Activated CD4-positive, alpha-beta T cell treated with anti-CD3 and anti-CD28 coated beads for 36 hours (primary cell): Measurements from ENCODE around the gene MELTF. TPM values are rescaled to one million over a fixed set of nuclear protein-coding genes. Genes with fewer than 3 reads are reported as not detected.

Experiments used
- ATAC-seq: fragments of 200-7000 bp; cut with Tn5 transposase; one replicate; pipeline ENCODE4 v1.10.0; 2021; ENCODE audit warnings: mild to moderate bottlenecking, moderate library complexity
- CTCF ChIA-PET: fragments of 350-600 bp; sonication (Branson Sonifier 250); formaldehyde crosslinking; loops from one replicate; lab custom pipeline; 2021; ENCODE audit warnings: antibody characterized with exemption; lab: Charles Lee
- POLR2A ChIA-PET: fragments of 350-600 bp; sonication (Branson Sonifier 250); formaldehyde crosslinking; loops from one replicate; lab custom pipeline; 2021; ENCODE audit warnings: antibody characterized with exemption, inconsistent platforms; lab: Charles Lee
- DNase-seq: peaks from one replicate; pipeline ENCODE4 v3.0.0-alpha.2; 2020
- H3K27ac Mint-ChIP-seq: one replicate; pipeline ENCODE4 v1.8.0; 2021; ENCODE audit warnings: mixed read lengths
- H3K27me3 Mint-ChIP-seq: one replicate; pipeline ENCODE4 v1.8.0; 2021; ENCODE audit warnings: mixed read lengths
- H3K36me3 Mint-ChIP-seq: one replicate; pipeline ENCODE4 v1.8.0; 2021; ENCODE audit warnings: low read depth, mixed read lengths
- H3K4me1 Mint-ChIP-seq: one replicate; pipeline ENCODE4 v1.8.0; 2021; ENCODE audit warnings: mixed read lengths
- H3K4me3 Mint-ChIP-seq: one replicate; pipeline ENCODE4 v1.8.0; 2021; ENCODE audit warnings: mild to moderate bottlenecking, moderate library complexity, mixed read lengths
- H3K9me3 Mint-ChIP-seq: one replicate; pipeline ENCODE4 v1.8.0; 2021; ENCODE audit warnings: low read depth, mixed read lengths
- intact Hi-C, 2 experiments: fragments of 100-400 bp; cut with DNase I in 1 of 2; cut with micrococcal nuclease in 1 of 2; formaldehyde crosslinking; loops; one replicate each; pipeline versions ENCODE4 v1.14.2 to v1.15.1; 2022 to 2024; cut with DNase I, micrococcal nuclease
- total RNA-seq, 2 experiments: library from RNA; stranded (reverse); gene quantifications; one replicate each; pipeline ENCODE4 v1.2.3, GENCODE V29; 2021

The MELTF gene
- total RNA-seq, 2 experiments from 2014 or later = 3.7 to 4.3 TPM

GRCh38 chr3:196996454-196997265, 33.0 kb downstream of the MELTF start:
- POLR2A ChIA-PET = no interaction called here
- peaks cover under 1% of the 10 kb centered on the region for H3K4me1 Mint-ChIP-seq
- no peaks in the 10 kb centered on the region for H3K36me3 Mint-ChIP-seq
- DNase-seq (no peak), ATAC-seq (no peak)
- intact Hi-C loops = no loop called here
- CTCF ChIA-PET = interaction anchor here (0.6 kb wide), 1 partner anchor 56 kb away, joined by 4 read pairs; no protein-coding TSS in a partner anchor
- no peaks in the 10 kb centered on the region for H3K9me3 Mint-ChIP-seq
- no peak overlapping the region for H3K4me3 Mint-ChIP-seq
- H3K27ac Mint-ChIP-seq = no peak overlapping the region
- H3K27me3 Mint-ChIP-seq = no peaks in the 10 kb centered on the region

- DNase-seq (no peak), ATAC-seq (no peak)
- Mint-ChIP-seq H3K4me1 (no peaks in the 10 kb centered on the region), H3K4me3 (no peak overlapping the region), H3K36me3 (no peaks in the 10 kb centered on the region), H3K9me3 (no peaks in the 10 kb centered on the region), H3K27me3 (no peaks in the 10 kb centered on the region), H3K27ac (no peak overlapping the region)
- CTCF ChIA-PET = no interaction called here
- POLR2A ChIA-PET = no interaction called here
- intact Hi-C loops = no loop called here
Observed at GRCh38 chr3:196995646-196996355, 33.8 kb downstream of the MELTF start.

GRCh38 chr3:196995027-196995426, 34.6 kb downstream of the MELTF start:
- H3K27me3 Mint-ChIP-seq = no peaks in the 10 kb centered on the region
- H3K4me1 Mint-ChIP-seq = no peaks in the 10 kb centered on the region
- no peak overlapping the region for H3K4me3 Mint-ChIP-seq
- ATAC-seq (no peak), DNase-seq (no peak)
- intact Hi-C loops = no loop called here
- no peaks in the 10 kb centered on the region for H3K36me3 Mint-ChIP-seq
- H3K9me3 Mint-ChIP-seq = no peaks in the 10 kb centered on the region
- ChIA-PET CTCF (no interaction called here), POLR2A (no interaction called here)
- no peak overlapping the region for H3K27ac Mint-ChIP-seq

GRCh38 chr3:196994056-196994455, 35.6 kb downstream of the MELTF start:
- intact Hi-C loops = no loop called here
- no peak overlapping the region for H3K27ac Mint-ChIP-seq
- POLR2A ChIA-PET = no interaction called here

GRCh38 chr3:196992461-196993065, 37.1 kb downstream of the MELTF start:
- ATAC-seq = no peak
- no peak overlapping the region for H3K4me3 Mint-ChIP-seq
- ChIA-PET POLR2A (no interaction called here), CTCF (interaction anchor here (0.6 to 1.2 kb wide), 4 partner anchors 10 to 265 kb away, joined by 3 to 4 read pairs (median 4); partner anchors contain the start of gene MELTF)
- H3K27ac Mint-ChIP-seq = no peak overlapping the region
- H3K9me3 Mint-ChIP-seq = no peaks in the 10 kb centered on the region
- intact Hi-C loops = no loop called here
- no peaks in the 10 kb centered on the region for H3K27me3 Mint-ChIP-seq
- peak; percentile 3 for DNase-seq
- H3K36me3 Mint-ChIP-seq = no peaks in the 10 kb centered on the region
- H3K4me1 Mint-ChIP-seq = no peaks in the 10 kb centered on the region

More at GRCh38 chr3:196994056-196994455, 35.6 kb downstream of the MELTF start:
- ATAC-seq (no peak), DNase-seq (no peak)
- H3K9me3 Mint-ChIP-seq = no peaks in the 10 kb centered on the region
- no peak overlapping the region for H3K4me3 Mint-ChIP-seq
- no peaks in the 10 kb centered on the region for H3K27me3 Mint-ChIP-seq
- no peaks in the 10 kb centered on the region for H3K36me3 Mint-ChIP-seq
- CTCF ChIA-PET = interaction anchor here (0.6 to 1.2 kb wide), 3 partner anchors 35 to 740 kb away, joined by 3 to 4 read pairs (median 4); partner anchors contain the start of gene MELTF
- H3K4me1 Mint-ChIP-seq = no peaks in the 10 kb centered on the region

- intact Hi-C loops = no loop called here
- Mint-ChIP-seq H3K27me3 (no peaks in the 10 kb centered on the region), H3K4me3 (no peak overlapping the region), H3K27ac (no peak overlapping the region), H3K36me3 (no peaks in the 10 kb centered on the region), H3K4me1 (no peaks in the 10 kb centered on the region), H3K9me3 (no peaks in the 10 kb centered on the region)
- ChIA-PET CTCF (interaction anchor here (0.6 kb wide), 1 partner anchor 12 kb away, joined by 3 read pairs; no protein-coding TSS in a partner anchor), POLR2A (no interaction called here)
- peak; percentile 2 for DNase-seq
- no peak for ATAC-seq
Observed at GRCh38 chr3:196991581-196992460, 37.8 kb downstream of the MELTF start.

- ChIA-PET CTCF (interaction anchor here (0.6 kb wide), 2 partner anchors 197 to 472 kb away, joined by 3 read pairs; no protein-coding TSS in a partner anchor), POLR2A (no interaction called here)
- ATAC-seq (no peak), DNase-seq (peak; percentile 2)
- intact Hi-C loops = no loop called here
- H3K36me3 Mint-ChIP-seq = no peaks in the 10 kb centered on the region
- H3K4me3 Mint-ChIP-seq = no peak overlapping the region
- H3K27me3 Mint-ChIP-seq = no peaks in the 10 kb centered on the region
- H3K27ac Mint-ChIP-seq = no peak overlapping the region
- no peaks in the 10 kb centered on the region for H3K9me3 Mint-ChIP-seq
- no peaks in the 10 kb centered on the region for H3K4me1 Mint-ChIP-seq
Observed at GRCh38 chr3:196990601-196991007, 39.0 kb downstream of the MELTF start.

GRCh38 chr3:196989721-196990262, 39.8 kb downstream of the MELTF start:
- no peak overlapping the region for H3K27ac Mint-ChIP-seq
- H3K4me1 Mint-ChIP-seq = no peaks in the 10 kb centered on the region
- no peak for ATAC-seq
- H3K4me3 Mint-ChIP-seq = no peak overlapping the region
- ChIA-PET POLR2A (no interaction called here), CTCF (no interaction called here)
- no peak for DNase-seq
- no peaks in the 10 kb centered on the region for H3K36me3 Mint-ChIP-seq
- H3K9me3 Mint-ChIP-seq = no peaks in the 10 kb centered on the region
- intact Hi-C loops = no loop called here
- H3K27me3 Mint-ChIP-seq = peaks cover 3% of the 10 kb centered on the region

- intact Hi-C loops = no loop called here
- no peaks in the 10 kb centered on the region for H3K4me1 Mint-ChIP-seq
- no peak overlapping the region for H3K4me3 Mint-ChIP-seq
- peaks cover 3% of the 10 kb centered on the region for H3K9me3 Mint-ChIP-seq
- POLR2A ChIA-PET = interaction anchor here (0.6 kb wide), 1 partner anchor 92 kb away, joined by 3 read pairs; no protein-coding TSS in a partner anchor
- no peak for ATAC-seq
- H3K36me3 Mint-ChIP-seq = no peaks in the 10 kb centered on the region
- no peak overlapping the region for H3K27ac Mint-ChIP-seq
- no peak for DNase-seq
- CTCF ChIA-PET = interaction anchor here (0.7 kb wide), 1 partner anchor 10 kb away, joined by 3 read pairs; no protein-coding TSS in a partner anchor
- peaks cover 3% of the 10 kb centered on the region for H3K27me3 Mint-ChIP-seq
Observed at GRCh38 chr3:196988241-196989029, 41.2 kb downstream of the MELTF start.

- ATAC-seq = no peak
- Mint-ChIP-seq H3K4me3 (no peak overlapping the region), H3K27ac (no peak overlapping the region), H3K36me3 (no peaks in the 10 kb centered on the region), H3K27me3 (peaks cover 3% of the 10 kb centered on the region), H3K9me3 (peaks cover 8% of the 10 kb centered on the region), H3K4me1 (no peaks in the 10 kb centered on the region)
- DNase-seq = no peak
- intact Hi-C loops = no loop called here
- CTCF ChIA-PET = interaction anchor here (0.7 kb wide), 1 partner anchor 42 kb away, joined by 3 read pairs; the partner anchor contains the start of gene MELTF
- POLR2A ChIA-PET = no interaction called here
Observed at GRCh38 chr3:196987022-196987421, 42.6 kb downstream of the MELTF start.
